ENCODE data around the gene RBM33.
"Not testable (repeated sequence)": the region's sequence is repeated elsewhere in the genome, so short reads cannot be mapped to it uniquely, and the experiment has no call there.

GRCh38 chr7:155686620-155687324 is 42.3 kb downstream of the RBM33 start:
- TF ChIP-seq EZH2 (IDR thresholded peaks at IDR 0.05; ENCODE audit: low read length); CTCF (optimal IDR thresholded peaks at IDR 0.05 in 1 of 3, IDR thresholded peaks at IDR 0.05 in 1 of 3, conservative IDR thresholded peaks at IDR 0.05 in 1 of 3; ENCODE audit: extremely low read depth in 1 of 3, insufficient read depth in 2 of 3, low read length in 3 of 3): not testable (repeated sequence)
